Panc1 (cell line): ENCODE data around the gene BCAM. TPM values are rescaled to one million over a fixed set of nuclear protein-coding genes. Genes with fewer than 3 reads are reported as not detected.

Experiments
- ATAC-seq: fragments of 200-7000 bp; cut with Tn5 transposase; 2 replicates; pipeline ENCODE4 v1.9.1; 2020; ENCODE audit warnings: mild to moderate bottlenecking, moderate library complexity
- BruUV-seq: library from RNA; stranded (reverse); fragments of 400-500 nt; replicated peaks from 2 replicates; lab custom pipeline; 2021; lab: Mats Ljungman, UMichigan
- CTCF ChIA-PET: fragments of 300-600 bp; sonication (Branson Sonifier 250); formaldehyde crosslinking; loops from one replicate; lab custom pipeline; 2022; ENCODE audit warnings: antibody characterized with exemption; lab: Charles Lee
- POLR2A ChIA-PET: fragments of 300-600 bp; sonication (Branson Sonifier 250); formaldehyde crosslinking; loops from one replicate; lab custom pipeline; 2022; ENCODE audit warnings: antibody characterized with exemption; lab: Charles Lee
- DNase-seq: peaks from one replicate; pipeline ENCODE4 v3.0.0-alpha.2; 2010; ENCODE audit warnings: low read depth, low spot score
- H3K27ac ChIP-seq: 2 replicates; pipeline ENCODE4 v1.5.1; 2011; ENCODE audit warnings: mild to moderate bottlenecking, low read length, inconsistent platforms
- H3K27me3 ChIP-seq: fragments of 200-500 bp; sonication (Bioruptor generic); 2 replicates; pipeline ENCODE4 v1.6.0; 2014; ENCODE audit warnings: low read length, inconsistent platforms; ENCODE audit not compliant: control insufficient read depth, insufficient read depth
- H3K36me3 ChIP-seq: fragments of 200-500 bp; sonication (Bioruptor generic); 2 replicates; pipeline ENCODE4 v1.5.1; 2014; ENCODE audit warnings: inconsistent platforms, mild to moderate bottlenecking, low read length, moderate library complexity; ENCODE audit not compliant: control insufficient read depth, insufficient read depth
- H3K4me1 ChIP-seq: 2 replicates; pipeline ENCODE4 v1.5.1; 2011; ENCODE audit warnings: inconsistent platforms, mild to moderate bottlenecking, low read length, moderate library complexity; ENCODE audit not compliant: control insufficient read depth, insufficient read depth
- H3K4me3 ChIP-seq, 2 experiments: 2 replicates each; pipeline ENCODE4 v1.5.1; 2011 to 2012; ENCODE audit warnings: low read depth in 2 of 2, low read length in 2 of 2, mild to moderate bottlenecking in 2 of 2, inconsistent platforms in 1 of 2, moderate library complexity in 1 of 2
- H3K9me3 ChIP-seq: fragments of 200-500 bp; sonication (Bioruptor generic); 2 replicates; pipeline ENCODE4 v1.5.1; 2014; ENCODE audit warnings: low read depth, mild to moderate bottlenecking, inconsistent platforms, low read length, moderate library complexity; ENCODE audit not compliant: control insufficient read depth, insufficient read depth
- CTCF ChIP-seq: fragments of 450-650 bp; IDR thresholded peaks from 2 replicates; pipeline ENCODE4 v1.5.1; 2017; ENCODE audit warnings: mild to moderate bottlenecking
- POLR2AphosphoS5 ChIP-seq: IDR thresholded peaks from 2 replicates; pipeline ENCODE4 v1.6.1; 2012; ENCODE audit warnings: mild to moderate bottlenecking, low read depth, low read length, moderate library complexity
- REST ChIP-seq, 2 experiments: IDR thresholded peaks; 2 replicates each; pipeline ENCODE4 v1.6.1; 2011 to 2012; ENCODE audit warnings: low read depth in 2 of 2, control low read depth in 1 of 2, low read length in 1 of 2, mild to moderate bottlenecking in 1 of 2, moderate library complexity in 1 of 2; ENCODE audit not compliant: insufficient read depth in 1 of 2
- SIN3A ChIP-seq: IDR thresholded peaks from 2 replicates; pipeline ENCODE4 v1.6.1; 2012; ENCODE audit warnings: low read depth, mild to moderate bottlenecking, low read length, moderate library complexity, borderline replicate concordance; ENCODE audit not compliant: insufficient read depth
- TCF7L2 ChIP-seq: IDR thresholded peaks from 2 replicates; pipeline ENCODE4 v1.6.1; 2011; ENCODE audit warnings: mild to moderate bottlenecking, low read depth, low read length, inconsistent platforms
- in situ Hi-C: cut with HindIII; loops from 2 replicates; pipeline ENCODE4 v1.10.0; 2016; ENCODE audit warnings: low sequenced_read_pairs, low pct_unique_long_range_greater_than_20kb
- intact Hi-C: fragments of 100-400 bp; cut with micrococcal nuclease; formaldehyde crosslinking; loops from one replicate; pipeline ENCODE4 v1.10.0; 2022; ENCODE audit not compliant: unreplicated experiment
- total RNA-seq: library from RNA; stranded (reverse); gene quantifications from one replicate; pipeline ENCODE4 v1.2.1, GENCODE V29; 2021; ENCODE audit not compliant: unreplicated experiment

Gene BCAM
- total RNA-seq, 1 experiment from 2014 or later, result 21.5 TPM

GRCh38 chr19:44845612-44846454 lies 36.9 kb downstream of the BCAM start, which contains the start of gene NECTIN2:
NECTIN2 (plus strand) TSS chr19:44846297; CDS start chr19:44846526, 229 bp downstream.
- no peak for TF ChIP-seq REST (IDR thresholded peaks at IDR 0.05; ENCODE audit: insufficient read depth in 1 of 2, low read depth in 2 of 2, low read length in 1 of 2)
- TF ChIP-seq TCF7L2, result no peak
- TF ChIP-seq CTCF, result no peak
- TF ChIP-seq POLR2AphosphoS5, result no peak; the same call in 1 of the 2 replicates
- TF ChIP-seq SIN3A, result no peak; the same call in 1 of the 2 replicates
- Histone ChIP-seq H3K4me1 (peaks cover 24% of the 10 kb centered on the region), H3K27ac (peak within 1 kb of the TSS; percentile 94), H3K36me3 (peaks cover 6% of the 10 kb centered on the region; the same call in 1 of the 2 replicates), H3K9me3 (no peaks in the 10 kb centered on the region), H3K27me3 (no peaks in the 10 kb centered on the region), H3K4me3 (peak within 1 kb of the TSS; percentile 92 to 93)
- ChIA-PET POLR2A (interaction anchor here (0.5 to 1.0 kb wide), 3 partner anchors 57 to 201 kb away, joined by 4 to 10 read pairs (median 6); no protein-coding TSS in a partner anchor), CTCF (interaction anchor here (0.6 to 1.0 kb wide), 4 partner anchors 38 to 139 kb away, joined by 3 to 6 read pairs (median 4); no protein-coding TSS in a partner anchor)
- ATAC-seq (peak; percentile 75), DNase-seq (peak; percentile 81)
- intact Hi-C loops, result no loop called here
- in situ Hi-C loops, result no loop called here
- no TSS peak for BruUV-seq

GRCh38 chr19:44846455-44847143 lies 37.7 kb downstream of the BCAM start:
- POLR2A ChIA-PET, result interaction anchor here (0.6 to 1.0 kb wide), 3 partner anchors 58 to 124 kb away, joined by 4 to 11 read pairs (median 10); no protein-coding TSS in a partner anchor
- H3K36me3 ChIP-seq, result peaks cover 6% of the 10 kb centered on the region; the same call in 1 of the 2 replicates
- H3K9me3 ChIP-seq, result no peaks in the 10 kb centered on the region
- DNase-seq (no peak), ATAC-seq (no peak; the same call in 1 of the 2 replicates)
- in situ Hi-C loops (no loop called here), intact Hi-C loops (no loop called here)
- peak overlapping the region; percentile 92 to 93 for H3K4me3 ChIP-seq
- no peaks in the 10 kb centered on the region for H3K27me3 ChIP-seq
- TF ChIP-seq REST (IDR thresholded peaks at IDR 0.05; ENCODE audit: insufficient read depth in 1 of 2, low read depth in 2 of 2, low read length in 1 of 2) (no peak), SIN3A (peak; percentile 46; the same call in 1 of the 2 replicates)
- peaks cover 25% of the 10 kb centered on the region for H3K4me1 ChIP-seq
- peak overlapping the region; percentile 94 for H3K27ac ChIP-seq
- CTCF ChIA-PET, result interaction anchor here (1.0 kb wide), 1 partner anchor 121 kb away, joined by 6 read pairs; no protein-coding TSS in a partner anchor
- BruUV-seq, result no TSS peak
